SKM-1 (cell line): ENCODE measurements around the gene CAMKV.
"Not testable (repeated sequence)": the region's sequence is repeated elsewhere in the genome, so short reads cannot be mapped to it uniquely, and the experiment has no call there.

Experiments
- DNase-seq: peaks from one replicate; lab custom pipeline; 2025; ENCODE audit not compliant: unreplicated experiment; lab: John Stamatoyannopoulos, UW

The CAMKV gene, protein sequence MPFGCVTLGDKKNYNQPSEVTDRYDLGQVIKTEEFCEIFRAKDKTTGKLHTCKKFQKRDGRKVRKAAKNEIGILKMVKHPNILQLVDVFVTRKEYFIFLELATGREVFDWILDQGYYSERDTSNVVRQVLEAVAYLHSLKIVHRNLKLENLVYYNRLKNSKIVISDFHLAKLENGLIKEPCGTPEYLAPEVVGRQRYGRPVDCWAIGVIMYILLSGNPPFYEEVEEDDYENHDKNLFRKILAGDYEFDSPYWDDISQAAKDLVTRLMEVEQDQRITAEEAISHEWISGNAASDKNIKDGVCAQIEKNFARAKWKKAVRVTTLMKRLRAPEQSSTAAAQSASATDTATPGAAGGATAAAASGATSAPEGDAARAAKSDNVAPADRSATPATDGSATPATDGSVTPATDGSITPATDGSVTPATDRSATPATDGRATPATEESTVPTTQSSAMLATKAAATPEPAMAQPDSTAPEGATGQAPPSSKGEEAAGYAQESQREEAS

GRCh38 chr3:49869525-49870126 lies at the start of gene CAMKV:
Gene CAMKV (minus strand): TSS chr3:49869906. CDS start chr3:49862388, 7,518 bp downstream.
- no peak for DNase-seq

GRCh38 chr3:49917806-49918590 lies 48.3 kb upstream of the CAMKV start:
- not testable (repeated sequence) for DNase-seq

DNA sequence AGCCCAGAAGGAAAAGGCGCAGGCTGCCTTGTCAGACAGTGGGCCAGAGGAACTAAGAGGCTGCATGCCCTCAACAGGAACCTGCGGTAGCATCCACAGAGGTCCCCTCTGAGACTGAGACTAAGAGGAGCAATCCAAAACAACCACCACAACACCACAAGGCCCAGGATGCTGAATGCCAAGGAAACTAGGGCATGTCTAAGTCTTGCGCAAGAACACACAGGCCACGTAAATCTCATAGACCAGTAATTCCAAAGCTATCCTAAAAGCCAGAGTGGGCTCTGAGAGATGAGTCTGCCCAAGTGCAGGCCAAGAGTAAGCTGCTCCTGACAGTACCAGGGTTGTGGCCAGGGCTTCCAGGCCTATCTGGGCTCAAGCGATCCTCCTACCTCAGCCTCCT lies 47.0 kb upstream of the CAMKV start:
- DNase-seq, result no peak

DNA sequence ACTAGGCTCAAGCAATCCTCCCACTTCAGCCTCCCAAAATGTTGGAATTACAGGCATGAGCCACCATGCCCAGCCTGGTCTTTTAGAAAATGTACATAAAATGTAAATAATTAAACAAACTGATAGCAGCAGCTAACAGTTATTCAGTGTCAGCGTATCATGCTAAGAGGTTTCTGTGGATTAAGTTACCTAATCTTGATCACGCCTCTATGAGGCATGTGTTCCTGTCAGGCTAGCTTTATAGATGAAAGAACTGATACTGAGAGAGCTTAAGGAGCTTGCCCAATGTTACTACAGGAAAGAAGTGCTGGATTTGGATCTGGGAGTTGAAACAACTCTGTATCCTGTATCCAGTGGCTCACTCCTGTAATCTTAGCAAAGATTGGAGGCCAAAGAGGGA lies 45.2 kb upstream of the CAMKV start:
- DNase-seq, result no peak

DNA sequence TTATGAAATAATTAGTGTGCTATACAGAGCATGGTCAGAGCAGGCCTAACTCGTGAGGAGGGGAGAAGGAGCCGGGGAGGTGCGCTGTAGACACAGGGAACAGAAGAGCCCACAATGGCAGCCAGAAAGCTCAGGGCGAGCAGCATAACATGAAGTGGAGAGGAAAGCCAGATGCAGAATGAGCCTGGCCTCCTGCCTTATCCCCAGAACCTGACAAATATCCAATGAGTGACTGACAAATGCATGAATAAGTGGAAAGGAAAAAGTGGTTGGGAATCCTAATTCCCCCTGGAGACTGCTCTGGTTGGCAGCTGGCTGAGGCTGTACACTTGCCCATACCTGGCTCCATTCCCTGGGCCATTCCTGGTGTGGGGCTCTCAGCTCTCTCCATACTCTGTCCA lies 43.2 kb upstream of the CAMKV start:
- no peak for DNase-seq

GRCh38 chr3:49911611-49912010 lies 41.9 kb upstream of the CAMKV start:
- no peak for DNase-seq

GRCh38 chr3:49911124-49911420 lies 41.4 kb upstream of the CAMKV start:
- no peak for DNase-seq

DNA sequence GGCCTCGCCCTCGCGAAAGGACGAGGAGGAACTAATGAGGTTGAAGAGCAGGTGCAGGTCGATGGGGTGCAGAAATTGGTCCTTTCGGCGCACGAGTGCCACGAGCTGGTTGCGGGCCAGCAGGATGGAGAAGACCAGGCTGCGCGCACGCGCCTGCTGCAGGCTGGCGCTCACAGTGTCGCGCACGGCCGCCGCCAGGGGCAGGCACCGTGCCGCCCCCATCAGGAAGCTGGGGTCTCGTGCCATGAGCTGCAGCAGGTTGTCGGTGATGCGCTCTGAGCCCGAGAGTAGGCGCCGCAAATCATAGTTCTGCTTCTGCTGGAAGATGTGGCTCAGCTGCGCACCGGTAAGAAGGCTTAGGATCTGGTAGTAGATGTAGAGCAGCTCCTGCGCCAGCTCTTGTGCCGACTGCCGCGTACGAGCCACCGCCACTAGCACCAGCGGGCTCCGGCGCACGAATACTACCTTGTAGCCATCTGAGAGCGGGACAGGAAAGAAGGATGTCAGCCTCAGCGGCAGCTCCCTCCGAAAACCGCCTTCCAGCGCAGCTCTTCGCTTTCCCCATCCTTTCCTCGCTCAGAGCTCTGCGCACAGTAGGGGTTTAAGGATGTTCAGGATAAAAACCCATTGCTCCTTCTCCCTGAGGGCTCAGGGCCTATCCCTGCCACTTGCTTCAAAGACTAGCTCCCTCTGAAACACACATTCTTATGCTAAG lies 40.9 kb upstream of the CAMKV start:
- DNase-seq, result no peak

GRCh38 chr3:49908373-49909199 lies 38.9 kb upstream of the CAMKV start:
- no peak for DNase-seq

DNA sequence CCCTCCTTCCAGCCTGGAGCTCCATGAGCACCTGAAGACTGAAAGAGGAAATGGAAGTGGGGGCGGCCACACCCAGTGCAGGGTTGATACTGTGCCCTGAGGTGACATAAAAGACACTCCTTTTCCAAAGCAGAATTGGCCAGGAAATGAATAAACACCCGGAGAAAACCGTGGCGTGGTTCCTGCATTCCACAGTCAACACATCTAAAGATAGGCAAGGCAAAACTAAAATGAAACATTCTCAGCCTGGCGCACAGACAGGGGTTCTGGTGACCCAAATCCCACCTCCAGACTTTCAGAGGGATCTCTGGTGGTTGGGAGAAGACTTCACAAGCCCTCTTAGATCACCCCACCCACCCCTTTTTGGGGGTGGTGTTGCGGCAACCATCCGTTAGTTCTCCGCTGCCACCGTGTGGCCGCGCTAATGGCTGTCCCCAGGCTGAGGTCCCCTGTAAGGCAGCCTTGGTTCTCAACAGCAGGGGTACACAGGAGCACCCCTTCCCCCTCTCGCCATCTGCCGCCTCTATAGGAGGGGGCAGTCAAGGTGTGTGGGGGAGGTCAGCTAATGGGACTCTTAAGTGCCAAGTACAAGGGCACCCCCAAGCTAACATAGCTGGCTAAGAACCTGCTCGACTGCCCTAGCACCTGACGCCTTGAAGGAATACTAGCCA lies 36.5 kb upstream of the CAMKV start:
- DNase-seq, result no peak

- DNase-seq, result not testable (repeated sequence)
Observed at GRCh38 chr3:49904448-49904847, 34.7 kb upstream of the CAMKV start.

GRCh38 chr3:49903451-49904424 lies 34.0 kb upstream of the CAMKV start, which contains the start of gene MST1R:
Gene MST1R (minus strand): TSS chr3:49903873. CDS start chr3:49903609, 264 bp downstream.
- DNase-seq, result no peak

GRCh38 chr3:49902511-49903345 lies 33.0 kb upstream of the CAMKV start:
- DNase-seq, result no peak

DNA sequence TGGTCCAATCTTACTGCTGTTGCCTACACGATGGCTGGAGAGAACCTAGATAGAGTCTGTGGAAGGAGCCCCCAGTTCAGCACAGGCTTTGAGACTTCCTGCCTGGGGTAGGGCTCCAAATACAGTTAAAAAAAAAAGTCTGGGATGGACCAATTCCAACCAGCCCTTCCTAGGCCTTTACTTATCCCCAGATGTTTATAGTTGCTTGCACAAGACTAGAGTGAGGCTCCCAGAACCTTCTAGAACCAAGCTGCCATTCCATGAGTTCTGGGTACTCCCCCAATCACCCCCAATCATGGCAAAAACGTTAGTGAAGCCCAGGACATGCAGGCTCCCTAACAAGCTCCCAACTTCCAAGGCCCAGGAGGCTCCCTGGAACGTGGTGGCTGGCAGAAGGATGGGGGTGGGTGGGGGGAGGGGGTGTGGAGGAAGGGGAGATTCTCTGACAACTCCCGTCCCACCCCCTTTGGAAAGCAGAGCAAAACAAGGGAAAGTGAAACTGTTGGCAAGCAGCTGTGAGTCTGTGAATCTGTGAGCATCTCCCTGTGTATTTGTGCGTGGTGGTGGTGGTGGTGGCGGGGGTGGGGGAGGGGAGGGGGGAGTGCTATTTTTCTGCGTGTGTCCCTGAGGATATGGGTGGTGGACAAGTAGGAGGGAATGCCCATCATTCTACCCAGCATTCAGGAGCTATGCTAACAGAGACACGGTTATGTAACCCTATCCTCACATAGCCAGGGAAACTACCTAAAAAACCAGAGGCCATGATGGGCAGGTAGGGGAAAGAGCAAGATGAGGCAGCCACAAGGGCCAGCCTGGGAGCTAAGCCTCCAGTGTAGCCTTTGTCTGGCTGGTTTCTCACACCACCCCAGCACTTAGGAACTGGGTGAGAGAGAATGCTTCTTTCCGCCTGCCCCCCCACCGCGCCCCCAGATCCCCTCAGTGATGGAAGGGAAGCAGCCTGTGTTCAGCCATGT lies 31.9 kb upstream of the CAMKV start:
- DNase-seq, result no peak

DNA sequence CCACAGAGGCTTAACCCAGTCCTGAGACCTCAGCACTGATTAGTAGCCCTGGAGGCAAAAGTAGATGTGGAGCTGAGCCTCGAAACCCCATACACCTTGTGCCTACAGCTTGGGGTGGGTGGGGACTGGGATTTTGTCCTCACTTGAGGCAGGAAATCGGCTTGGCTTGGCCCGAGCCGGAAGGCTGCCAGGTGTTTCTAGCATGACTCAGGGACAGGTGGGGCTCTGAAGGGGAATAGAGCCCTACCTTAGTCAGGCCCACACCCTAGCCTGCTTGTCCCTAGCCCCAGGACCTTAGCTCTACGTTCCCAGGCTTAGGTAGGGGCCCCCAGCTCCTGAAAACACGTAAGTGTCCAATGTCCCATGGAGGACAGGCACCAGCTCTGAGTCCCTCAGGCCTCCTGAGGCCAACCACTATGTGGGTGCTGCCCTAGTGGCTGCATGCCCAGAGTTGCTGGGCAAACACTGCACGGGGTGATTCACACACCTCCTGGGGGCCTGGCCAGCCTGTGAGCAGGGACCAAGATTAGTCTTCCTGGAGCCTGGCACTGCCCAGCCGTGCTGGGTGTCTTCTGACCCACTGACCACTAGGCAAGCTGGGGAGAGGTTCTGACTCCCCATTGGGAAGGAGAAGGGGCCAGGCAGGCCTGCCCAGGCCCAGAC lies 30.9 kb upstream of the CAMKV start:
- DNase-seq, result no peak

DNA sequence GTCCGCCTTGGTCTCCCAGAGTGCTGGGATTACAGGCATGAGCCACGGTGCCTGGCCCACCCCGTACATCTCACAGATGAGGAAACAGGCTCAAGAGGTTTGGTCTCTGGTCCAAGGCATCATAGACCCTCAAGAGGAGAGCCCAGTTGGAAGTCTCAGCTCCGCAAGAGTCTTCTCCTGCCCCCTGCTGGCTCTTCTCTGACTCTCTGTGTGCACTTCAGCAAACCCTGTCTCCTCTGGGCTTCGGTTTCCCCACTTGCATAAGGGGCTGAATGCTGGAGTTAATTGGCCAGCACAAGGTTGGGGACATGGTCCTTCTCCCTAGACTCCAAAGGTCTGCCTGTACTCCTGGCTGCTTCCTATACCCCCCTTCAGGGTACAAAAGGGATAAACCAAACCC lies 30.1 kb upstream of the CAMKV start:
- DNase-seq, result no peak
